Sigmoid colon (tissue), 7 donors: ENCODE data around the gene JAZF1. TPM values are rescaled to one million over a fixed set of nuclear protein-coding genes. Genes with fewer than 3 reads are reported as not detected.

Experiments
- DNase-seq: peaks from one replicate; pipeline ENCODE4 v3.0.0-alpha.2; 2019
- H3K27ac ChIP-seq, 4 donors: fragments of 200-600 bp; sonication (generic); one replicate each; pipeline ENCODE4 v1.5.1; 2016 to 2019; ENCODE audit warnings: mild to moderate bottlenecking in 1 of 4
- H3K27me3 ChIP-seq, 3 donors: fragments of 200-600 bp; sonication (generic); one replicate each; pipeline ENCODE4 v1.5.1; 2019; ENCODE audit warnings: mild to moderate bottlenecking in 1 of 3
- H3K36me3 ChIP-seq, 4 donors: fragments of 200-600 bp; sonication (generic); one replicate each; pipeline ENCODE4 v1.5.1; 2016 to 2019
- H3K4me1 ChIP-seq, 4 donors: fragments of 200-600 bp; sonication (generic); one replicate each; pipeline ENCODE4 v1.5.1; 2017 to 2019
- H3K4me3 ChIP-seq, 4 donors: fragments of 200-600 bp; sonication (generic); one replicate each; pipeline ENCODE4 v1.5.1; 2017 to 2019; ENCODE audit warnings: mild to moderate bottlenecking in 2 of 4, moderate library complexity in 1 of 4
- H3K9me3 ChIP-seq, 4 donors: fragments of 200-600 bp in 3 of 4; sonication (generic) in 3 of 4; one replicate each; pipeline versions ENCODE4 v1.5.1 to v1.6.1; 2013 to 2019
- CTCF ChIP-seq, 4 experiments: fragments of 450-650 bp in 3 of 4; fragments of 200-600 bp in 1 of 4; IDR thresholded peaks; one replicate each; pipeline ENCODE4 v1.5.1; 2016 to 2019; ENCODE audit warnings: antibody characterized with exemption in 4 of 4, mild to moderate bottlenecking in 3 of 4, moderate library complexity in 2 of 4
- EP300 ChIP-seq, 4 donors: sonication (generic); formaldehyde crosslinking; IDR thresholded peaks; one replicate each; pipeline ENCODE4 v1.6.1; 2017; ENCODE audit warnings: antibody characterized with exemption in 4 of 4
- POLR2A ChIP-seq, 2 donors: fragments of 450-650 bp; IDR thresholded peaks; one replicate each; pipeline ENCODE4 v1.6.1; 2016; ENCODE audit warnings: antibody characterized with exemption in 2 of 2, mild to moderate bottlenecking in 2 of 2, moderate library complexity in 2 of 2
- POLR2AphosphoS5 ChIP-seq, 4 donors: sonication (generic); formaldehyde crosslinking; IDR thresholded peaks; one replicate each; pipeline ENCODE4 v1.6.1; 2017; ENCODE audit warnings: antibody characterized with exemption in 4 of 4
- WGBS, 2 donors: extraction: QIAGEN DNeasy Blood & Tissue Kit; methylation state at CpG; one replicate each; pipeline ENCODE4 v1.1.7; 2013; 5-methylcytosine and 5-hydroxymethylcytosine counted together
- intact Hi-C: fragments of 100-400 bp; cut with DNase I; formaldehyde crosslinking; loops from one replicate; pipeline ENCODE4 v1.15.1; 2023
- polyA plus RNA-seq, 3 donors: library from polyadenylated mRNA; stranded (reverse); fragments of 200-250 nt; gene quantifications; one replicate each; pipeline ENCODE4 v1.2.3, GENCODE V29; 2013
- small RNA-seq, 3 donors: library from RNA; depleted of rRNA; stranded (forward); fragments of <200 nt; gene quantifications; one replicate each; pipeline ENCODE3, GENCODE V24; 2016
- total RNA-seq, 4 donors: library from RNA; depleted of rRNA; stranded (reverse); fragments of >200 nt; gene quantifications; one replicate each; pipeline ENCODE4 v1.1.0, GENCODE V29; 2016
- donor health status: healthy with polysubstance abuse.
- donor health status: Bipolar disorder and iron deficiency.
- donor health status: healthy.

Gene JAZF1
- total and polyA plus RNA-seq, 7 donors = 4.2 to 59.6 (median 46.4) TPM

- no peak for TF ChIP-seq POLR2AphosphoS5 (IDR thresholded peaks at IDR 0.05)
- peak in 3 of 4 experiments; percentile 36 to 46 (median 42) for TF ChIP-seq CTCF (IDR thresholded peaks at IDR 0.05)
- Histone ChIP-seq H3K4me1 (peaks cover 0 to 9% (median 8%) of the 10 kb centered on the region in 4 donors), H3K9me3 (no peaks in the 10 kb centered on the region), H3K27ac (no peak overlapping the region), H3K4me3 (no peak overlapping the region), H3K27me3 (no peaks in the 10 kb centered on the region), H3K36me3 (peaks cover 0 to 47% (median 6%) of the 10 kb centered on the region in 4 donors)
- intact Hi-C loops = loop anchor here (5.0 to 10.0 kb wide), 3 partner anchors 140 to 582 kb away; partner anchors contain the start of gene HOXA13
- 48 to 53% methylated on average over 6 of the region's 6 CpGs for WGBS, 2 donors
- DNase-seq = no peak
These were observed 396.1 kb downstream of the JAZF1 start for GRCh38 chr7:27784399-27785053.

GRCh38 chr7:27782849-27783248, 397.7 kb downstream of the JAZF1 start:
- H3K4me1 ChIP-seq = peaks cover 0 to 9% (median 8%) of the 10 kb centered on the region in 4 donors
- no peak overlapping the region for H3K4me3 ChIP-seq
- TF ChIP-seq CTCF (IDR thresholded peaks at IDR 0.05) (no peak), POLR2A (IDR thresholded peaks at IDR 0.05) (no peak), POLR2AphosphoS5 (IDR thresholded peaks at IDR 0.05) (no peak), EP300 (IDR thresholded peaks at IDR 0.05) (no peak)
- intact Hi-C loops = loop anchor here (5.0 to 10.0 kb wide), 3 partner anchors 142 to 581 kb away; partner anchors contain the start of gene HOXA13
- 43 to 69% methylated on average over 2 of the region's 2 CpGs for WGBS, 2 donors
- H3K36me3 ChIP-seq = peaks cover 0 to 35% (median 6%) of the 10 kb centered on the region in 4 donors
- H3K9me3 ChIP-seq = no peaks in the 10 kb centered on the region
- no peak overlapping the region for H3K27ac ChIP-seq
- no peak for DNase-seq
- H3K27me3 ChIP-seq = no peaks in the 10 kb centered on the region

- WGBS, 2 donors = 74 to 92% methylated on average over 2 of the region's 2 CpGs
These were observed 399.4 kb downstream of the JAZF1 start for GRCh38 chr7:27781188-27781587.

More at GRCh38 chr7:27781188-27781587, 399.4 kb downstream of the JAZF1 start:
- no peaks in the 10 kb centered on the region for H3K27me3 ChIP-seq
- no peaks in the 10 kb centered on the region for H3K9me3 ChIP-seq
- H3K4me1 ChIP-seq = peaks cover 0 to 20% (median 9%) of the 10 kb centered on the region in 4 donors
- no peak for DNase-seq
- no peak for TF ChIP-seq CTCF (IDR thresholded peaks at IDR 0.05)
- no peak for TF ChIP-seq POLR2A (IDR thresholded peaks at IDR 0.05)
- TF ChIP-seq EP300 (IDR thresholded peaks at IDR 0.05) = no peak
- TF ChIP-seq POLR2AphosphoS5 (IDR thresholded peaks at IDR 0.05) = no peak
- no peak overlapping the region for H3K27ac ChIP-seq
- peaks cover 0 to 19% (median 1%) of the 10 kb centered on the region in 4 donors for H3K36me3 ChIP-seq
- H3K4me3 ChIP-seq = no peak overlapping the region
- intact Hi-C loops = loop anchor here (5.0 to 10.0 kb wide), 3 partner anchors 144 to 579 kb away; partner anchors contain the start of gene HOXA13

Small RNA genes lying within 50 kb of the gene (small RNA-seq; reads per million reads assigned to genes)
- gene RNU6-979P = 0 reads per million in 3 donors

Other genes with a start within 250 kb of the JAZF1 start
- gene CREB5, start 231.7 kb upstream of the JAZF1 start, total RNA-seq = 10 to 100 TPM in 2 of 4 donors, 1 to 10 TPM in 2; 4.6 to 42.1 (median 10.8) TPM
- gene CREB5, start 231.7 kb upstream of the JAZF1 start, polyA plus RNA-seq = 1 to 10 TPM in 2 of 3 donors, under 1 TPM in 1; 0.80 to 2.4 (median 1.4) TPM